H9 (cell line): Measurements from ENCODE around the gene CUBN. TPM values are rescaled to one million over a fixed set of nuclear protein-coding genes. Genes with fewer than 3 reads are reported as not detected.

Experiments used
- DNase-seq: peaks from one replicate; pipeline ENCODE4 v3.0.0-alpha.2; 2017
- H2AFZ ChIP-seq: one replicate; pipeline ENCODE4 v1.6.1; 2013; ENCODE audit warnings: mild to moderate bottlenecking, low read length, control low read depth, moderate library complexity
- H2AK5ac ChIP-seq: 2 replicates; pipeline ENCODE4 v1.6.1; 2013; ENCODE audit warnings: low read length, control low read depth, mixed read lengths; ENCODE audit not compliant: insufficient read length
- H2BK120ac ChIP-seq: one replicate; pipeline ENCODE4 v1.6.1; 2013; ENCODE audit warnings: low read depth, mild to moderate bottlenecking, low read length, control low read depth, inconsistent platforms; ENCODE audit not compliant: poor library complexity, severe bottlenecking
- H2BK12ac ChIP-seq: 2 replicates; pipeline ENCODE4 v1.6.1; 2013; ENCODE audit warnings: low read length, control low read depth, mixed read lengths, low read depth; ENCODE audit not compliant: insufficient read length
- H2BK15ac ChIP-seq: 2 replicates; pipeline ENCODE4 v1.6.1; 2013; ENCODE audit warnings: low read depth, low read length, control low read depth
- H2BK20ac ChIP-seq: one replicate; pipeline ENCODE4 v1.6.1; 2013; ENCODE audit warnings: low read depth, mild to moderate bottlenecking, low read length, control low read depth, inconsistent platforms; ENCODE audit not compliant: poor library complexity, severe bottlenecking
- H2BK5ac ChIP-seq: 2 replicates; pipeline ENCODE4 v1.6.1; 2013; ENCODE audit warnings: low read length, control low read depth, mixed read lengths; ENCODE audit not compliant: insufficient read length
- H3K14ac ChIP-seq: 2 replicates; pipeline ENCODE4 v1.6.1; 2013; ENCODE audit warnings: low read length, control low read depth; ENCODE audit not compliant: insufficient read depth
- H3K18ac ChIP-seq: 2 replicates; pipeline ENCODE4 v1.6.1; 2013; ENCODE audit warnings: low read depth, mild to moderate bottlenecking, mixed read lengths, low read length, control low read depth; ENCODE audit not compliant: insufficient read length
- H3K23ac ChIP-seq: 2 replicates; pipeline ENCODE4 v1.6.1; 2013; ENCODE audit warnings: low read length, control low read depth, mixed read lengths, low read depth; ENCODE audit not compliant: insufficient read length
- H3K23me2 ChIP-seq: 2 replicates; pipeline ENCODE4 v1.6.1; 2013; ENCODE audit warnings: low read depth, mild to moderate bottlenecking, mixed read lengths, low read length, control low read depth; ENCODE audit not compliant: insufficient read length, poor library complexity, severe bottlenecking
- H3K27ac ChIP-seq: 2 replicates; pipeline ENCODE4 v1.5.1; 2013; ENCODE audit warnings: low read length, control low read depth, mixed read lengths, low read depth; ENCODE audit not compliant: insufficient read length
- H3K27me3 ChIP-seq: 2 replicates; pipeline ENCODE4 v1.6.1; 2013; ENCODE audit warnings: low read length, control low read depth, inconsistent platforms; ENCODE audit not compliant: insufficient read depth
- H3K4ac ChIP-seq: 2 replicates; pipeline ENCODE4 v1.6.1; 2013; ENCODE audit warnings: low read depth, mild to moderate bottlenecking, control low read depth, inconsistent platforms, low read length, moderate library complexity
- H3K4me1 ChIP-seq: 2 replicates; pipeline ENCODE4 v1.6.1; 2013; ENCODE audit warnings: low read length, control low read depth, inconsistent platforms; ENCODE audit not compliant: insufficient read depth
- H3K4me2 ChIP-seq: 2 replicates; pipeline ENCODE4 v1.6.1; 2013; ENCODE audit warnings: low read length, control low read depth, mixed read lengths; ENCODE audit not compliant: insufficient read length, insufficient read depth
- H3K56ac ChIP-seq: 2 replicates; pipeline ENCODE4 v1.6.1; 2013; ENCODE audit warnings: low read depth, mild to moderate bottlenecking, mixed read lengths, low read length, control low read depth; ENCODE audit not compliant: insufficient read length
- H3K79me1 ChIP-seq: 2 replicates; pipeline ENCODE4 v1.6.1; 2013; ENCODE audit warnings: low read depth, mild to moderate bottlenecking, moderate library complexity, low read length, control low read depth, inconsistent platforms; ENCODE audit not compliant: insufficient read depth, poor library complexity, severe bottlenecking
- H3K79me2 ChIP-seq: 2 replicates; pipeline ENCODE4 v1.6.1; 2013; ENCODE audit warnings: low read length, control low read depth, inconsistent platforms; ENCODE audit not compliant: insufficient read depth
- H3K9ac ChIP-seq: 2 replicates; pipeline ENCODE4 v1.6.1; 2013; ENCODE audit warnings: low read length, control low read depth, mixed read lengths; ENCODE audit not compliant: insufficient read length; ENCODE audit errors: extremely low read depth
- H3K9me3 ChIP-seq: one replicate; pipeline ENCODE4 v1.6.1; 2013; ENCODE audit warnings: low read depth, low read length, inconsistent platforms; ENCODE audit not compliant: control insufficient read depth
- H3T11ph ChIP-seq: one replicate; pipeline ENCODE4 v1.6.1; 2013; ENCODE audit warnings: mild to moderate bottlenecking, low read length, control low read depth, inconsistent platforms
- H4K20me1 ChIP-seq: one replicate; pipeline ENCODE4 v1.6.1; 2013; ENCODE audit not compliant: control insufficient read depth, insufficient read length, insufficient read depth
- H4K5ac ChIP-seq: 2 replicates; pipeline ENCODE4 v1.6.1; 2013; ENCODE audit warnings: low read depth, mild to moderate bottlenecking, mixed read lengths, low read length, control low read depth; ENCODE audit not compliant: insufficient read length
- H4K8ac ChIP-seq: replicated peaks from 2 replicates; pipeline ENCODE4 v1.6.1; 2013; ENCODE audit warnings: low read length, control low read depth, mixed read lengths, low read depth; ENCODE audit not compliant: insufficient read length
- H4K91ac ChIP-seq: 2 replicates; pipeline ENCODE4 v1.6.1; 2013; ENCODE audit warnings: low read depth, mild to moderate bottlenecking, moderate library complexity, mixed read lengths, low read length, control low read depth; ENCODE audit not compliant: insufficient read length
- H3K27ac Mint-ChIP-seq, 3 experiments: 2 replicates in 2 of 3; 3 replicates in 1 of 3; pipeline ENCODE4 v1.8.0; 2020 to 2021; ENCODE audit warnings: mixed read lengths in 3 of 3, mild to moderate bottlenecking in 1 of 3, moderate library complexity in 1 of 3
- H3K27me3 Mint-ChIP-seq: 2 replicates; pipeline ENCODE4 v1.8.0; 2021; ENCODE audit warnings: low read depth, mild to moderate bottlenecking, moderate library complexity, mixed read lengths
- H3K36me3 Mint-ChIP-seq, 3 experiments: 2 replicates in 2 of 3; 3 replicates in 1 of 3; pipeline ENCODE4 v1.8.0; 2020 to 2021; ENCODE audit warnings: low read depth in 3 of 3, mixed read lengths in 3 of 3; ENCODE audit not compliant: insufficient read depth in 1 of 3
- H3K4me1 Mint-ChIP-seq, 2 experiments: 2 replicates each; pipeline ENCODE4 v1.8.0; 2020; ENCODE audit warnings: mixed read lengths in 2 of 2
- H3K4me3 Mint-ChIP-seq, 2 experiments: 2 replicates in 1 of 2; 3 replicates in 1 of 2; pipeline ENCODE4 v1.8.0; 2020 to 2021; ENCODE audit warnings: mild to moderate bottlenecking in 2 of 2, mixed read lengths in 2 of 2, moderate library complexity in 1 of 2
- H3K9me3 Mint-ChIP-seq, 2 experiments: 2 replicates in 1 of 2; 3 replicates in 1 of 2; pipeline ENCODE4 v1.8.0; 2020; ENCODE audit warnings: mild to moderate bottlenecking in 2 of 2, mixed read lengths in 2 of 2, moderate library complexity in 1 of 2
- WGBS: extraction: QIAGEN DNeasy Blood & Tissue Kit; methylation state at CpG from one replicate; pipeline ENCODE4 v1.1.7; 2013; ENCODE audit warnings: missing lambda C conversion rate, low lambda C conversion rate, mixed read lengths; ENCODE audit not compliant: insufficient read length; ENCODE audit errors: extremely low coverage; 5-methylcytosine and 5-hydroxymethylcytosine counted together
- total RNA-seq: library from RNA; stranded (reverse); gene quantifications from 2 replicates; pipeline ENCODE4 v1.2.1, GENCODE V29; 2021
- TF ChIP-seq, protein P1 (sequence below): fragments of 200-600 bp; sonication (generic); conservative IDR thresholded peaks from 3 replicates; pipeline ENCODE4 v1.8.0; 2021; ENCODE audit warnings: antibody characterized with exemption, mild to moderate bottlenecking

The CUBN gene
- total RNA-seq, 1 experiment from 2014 or later: 0.26 TPM

DNA sequence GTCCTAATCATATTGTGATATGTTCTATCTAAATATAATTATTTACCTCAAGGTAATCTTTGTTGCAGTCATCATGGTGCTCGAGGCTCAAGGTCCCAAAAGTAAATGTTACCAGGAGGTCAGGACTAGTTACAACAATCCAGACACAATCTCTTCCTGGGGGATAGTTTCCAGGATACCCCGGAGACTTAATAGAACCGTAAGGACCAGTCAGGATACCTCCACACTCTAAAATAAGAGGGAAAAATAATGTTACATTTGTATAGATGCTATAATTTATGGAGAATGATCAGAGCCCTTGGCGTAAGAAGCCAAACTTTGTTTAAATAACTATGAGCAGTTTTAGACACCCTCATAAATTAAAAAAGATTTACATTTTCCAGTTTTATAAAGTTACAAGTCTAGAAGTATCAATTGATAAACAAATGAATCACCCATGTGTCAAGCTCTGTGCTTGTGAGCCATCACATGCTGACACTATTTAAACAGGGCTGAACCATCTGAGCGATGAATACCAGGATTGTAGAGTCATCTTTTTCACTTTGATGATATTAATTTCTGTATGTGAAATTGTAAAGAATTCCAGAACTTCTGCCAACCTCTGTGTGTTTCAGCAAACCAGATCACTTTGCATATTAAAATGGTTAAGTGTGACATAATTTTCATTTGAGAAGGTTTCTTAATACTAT is 41.3 kb downstream of the CUBN start:
- Histone ChIP-seq H3K23me2 (no peaks in the 10 kb centered on the region), H3T11ph (no peak overlapping the region), H4K20me1 (no peaks in the 10 kb centered on the region), H4K5ac (no peak overlapping the region), H2BK12ac (no peak overlapping the region), H3K23ac (no peak overlapping the region), H3K27me3 (no peaks in the 10 kb centered on the region), H4K91ac (no peak overlapping the region), H3K4ac (no peak overlapping the region), H3K14ac (no peak overlapping the region), H2BK15ac (no peak overlapping the region), H3K56ac (no peak overlapping the region), H2BK20ac (no peak overlapping the region), H3K4me1 (no peaks in the 10 kb centered on the region), H4K8ac (no peak overlapping the region), H3K4me2 (no peak overlapping the region), H3K9ac (no peak overlapping the region), H3K27ac (no peak overlapping the region), H3K79me1 (no peaks in the 10 kb centered on the region), H2AK5ac (no peak overlapping the region), H2BK5ac (no peak overlapping the region), H3K79me2 (no peaks in the 10 kb centered on the region), H3K18ac (no peak overlapping the region), H2AFZ (no peak overlapping the region), H3K9me3 (no peaks in the 10 kb centered on the region), H2BK120ac (no peak overlapping the region)
- no peaks in the 10 kb centered on the region for H3K9me3 Mint-ChIP-seq
- no peak for DNase-seq
- H3K4me3 Mint-ChIP-seq: no peak overlapping the region
- no peak overlapping the region for H3K27ac Mint-ChIP-seq
- peaks cover 7% of the 10 kb centered on the region in 2 experiments for H3K4me1 Mint-ChIP-seq
- H3K36me3 Mint-ChIP-seq: no peaks in the 10 kb centered on the region; a peak in 1 of 7 replicates
- WGBS: no CpG with 5 or more reads among the region's 5 CpGs
- H3K27me3 Mint-ChIP-seq: no peaks in the 10 kb centered on the region
- TF ChIP-seq, protein P1, sequence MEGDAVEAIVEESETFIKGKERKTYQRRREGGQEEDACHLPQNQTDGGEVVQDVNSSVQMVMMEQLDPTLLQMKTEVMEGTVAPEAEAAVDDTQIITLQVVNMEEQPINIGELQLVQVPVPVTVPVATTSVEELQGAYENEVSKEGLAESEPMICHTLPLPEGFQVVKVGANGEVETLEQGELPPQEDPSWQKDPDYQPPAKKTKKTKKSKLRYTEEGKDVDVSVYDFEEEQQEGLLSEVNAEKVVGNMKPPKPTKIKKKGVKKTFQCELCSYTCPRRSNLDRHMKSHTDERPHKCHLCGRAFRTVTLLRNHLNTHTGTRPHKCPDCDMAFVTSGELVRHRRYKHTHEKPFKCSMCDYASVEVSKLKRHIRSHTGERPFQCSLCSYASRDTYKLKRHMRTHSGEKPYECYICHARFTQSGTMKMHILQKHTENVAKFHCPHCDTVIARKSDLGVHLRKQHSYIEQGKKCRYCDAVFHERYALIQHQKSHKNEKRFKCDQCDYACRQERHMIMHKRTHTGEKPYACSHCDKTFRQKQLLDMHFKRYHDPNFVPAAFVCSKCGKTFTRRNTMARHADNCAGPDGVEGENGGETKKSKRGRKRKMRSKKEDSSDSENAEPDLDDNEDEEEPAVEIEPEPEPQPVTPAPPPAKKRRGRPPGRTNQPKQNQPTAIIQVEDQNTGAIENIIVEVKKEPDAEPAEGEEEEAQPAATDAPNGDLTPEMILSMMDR: no peak
